ENCODE data around the gene TRIM31.

GRCh38 chr6:30160008-30160784 lies 47.3 kb upstream of the TRIM31 start:
- TF ChIP-seq GATA2 (IDR thresholded peaks at IDR 0.05; ENCODE audit: low read depth, low read length) (no peak), GATA3 (IDR thresholded peaks at IDR 0.05; ENCODE audit: low read depth, low read length) (no peak)

Data from SH-SY5Y (cell line).